Activated CD4-positive, alpha-beta T cell treated with anti-CD3 and anti-CD28 coated beads, Interleukin-2, amount 50 U/mL, for 16 hours (primary cell): ENCODE measurements around the gene AAR2.
A peak's percentile ranks its signal among the peaks of the same experiment; 100 is the strongest.

Experiments used
- DNase-seq: peaks from one replicate; pipeline ENCODE4 v3.0.0-alpha.2; 2020

AAR2 gene

GRCh38 chr20:36262440-36262839 is 26.2 kb downstream of the AAR2 start:
- no peak for DNase-seq

- DNase-seq: no peak
Observed at GRCh38 chr20:36264426-36265246, 28.4 kb downstream of the AAR2 start.

GRCh38 chr20:36266189-36266588 is 29.9 kb downstream of the AAR2 start:
- DNase-seq: no peak

- DNase-seq: no peak
Observed at GRCh38 chr20:36267605-36268381, 31.5 kb downstream of the AAR2 start.

- DNase-seq: no peak
Observed at GRCh38 chr20:36268440-36269342, 32.4 kb downstream of the AAR2 start.

GRCh38 chr20:36269507-36269906 is 33.2 kb downstream of the AAR2 start:
- DNase-seq: no peak

- DNase-seq: no peak
Observed at GRCh38 chr20:36270744-36271638, 34.7 kb downstream of the AAR2 start.

- DNase-seq: no peak
Observed at GRCh38 chr20:36271639-36272546, 35.6 kb downstream of the AAR2 start.

- no peak for DNase-seq
Observed at GRCh38 chr20:36272547-36273220, 36.4 kb downstream of the AAR2 start.

GRCh38 chr20:36273414-36274180 is 37.3 kb downstream of the AAR2 start:
- peak; percentile 11 for DNase-seq

- no peak for DNase-seq
Observed at GRCh38 chr20:36274181-36274841, 38.0 kb downstream of the AAR2 start.

GRCh38 chr20:36275011-36275410 is 38.7 kb downstream of the AAR2 start:
- no peak for DNase-seq

GRCh38 chr20:36275441-36276189 is 39.3 kb downstream of the AAR2 start:
- DNase-seq: no peak

- no peak for DNase-seq
Observed at GRCh38 chr20:36277546-36277945, 41.3 kb downstream of the AAR2 start.

- DNase-seq: no peak
Observed at GRCh38 chr20:36279362-36279761, 43.1 kb downstream of the AAR2 start.

GRCh38 chr20:36279776-36280175 is 43.5 kb downstream of the AAR2 start:
- no peak for DNase-seq

GRCh38 chr20:36281785-36282380 is 45.6 kb downstream of the AAR2 start:
- no peak for DNase-seq

GRCh38 chr20:36284751-36285150 is 48.5 kb downstream of the AAR2 start:
- no peak for DNase-seq
